Measurements from ENCODE around the gene RASAL2. TPM values are rescaled to one million over a fixed set of nuclear protein-coding genes. Genes with fewer than 3 reads are reported as not detected.

Gene RASAL2
- total RNA-seq: not detected

DNA sequence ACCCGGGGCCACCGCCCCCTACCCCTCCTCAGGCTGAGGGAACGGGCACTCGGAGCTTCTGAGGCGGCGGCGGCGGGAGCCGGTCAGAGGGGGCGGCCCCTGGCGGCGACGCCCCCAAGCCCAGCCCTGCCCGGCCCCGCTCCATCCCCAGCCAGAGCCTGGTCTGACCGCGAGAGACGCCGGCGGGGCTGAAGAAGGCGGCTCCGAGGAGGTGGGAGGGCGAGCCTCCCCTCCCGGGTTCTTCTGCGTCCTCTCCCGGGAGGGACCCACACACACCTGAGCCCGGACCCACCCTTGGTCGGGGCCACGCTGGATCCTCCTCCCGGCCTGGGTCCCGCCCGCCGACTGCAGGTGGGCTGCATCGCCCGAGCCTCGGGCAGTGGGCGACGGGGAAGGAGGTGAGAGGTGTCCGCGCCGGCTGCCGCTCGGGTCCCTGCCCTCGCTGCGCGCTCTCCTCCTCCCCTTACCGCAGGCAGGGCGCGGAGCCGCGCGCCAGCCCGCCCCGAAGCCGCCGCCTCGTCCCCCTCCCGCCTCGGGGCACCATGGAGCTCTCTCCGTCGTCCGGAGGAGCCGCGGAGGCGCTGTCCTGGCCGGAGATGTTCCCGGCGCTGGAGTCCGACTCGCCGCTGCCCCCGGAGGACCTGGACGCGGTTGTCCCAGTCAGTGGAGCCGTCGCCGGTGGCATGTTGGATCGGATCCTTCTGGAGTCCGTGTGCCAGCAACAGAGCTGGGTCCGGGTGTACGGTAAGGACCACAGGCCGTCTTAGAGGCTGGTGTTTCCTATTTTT is at the start of gene RASAL2:
RASAL2 (plus strand) TSS at position 154 of the 788 bp plus-strand sequence; CDS start at position 543, 389 bp downstream.
- no peaks in the 10 kb centered on the region for H3K9me3 Mint-ChIP-seq
- H3K36me3 Mint-ChIP-seq (ENCODE audit: low read depth): peaks cover 10% of the 10 kb centered on the region
- peaks cover 37% of the 10 kb centered on the region for H3K27me3 Mint-ChIP-seq
- H3K27ac Mint-ChIP-seq: no peak within 1 kb of the TSS
- ChIA-PET POLR2A (no interaction called here), CTCF (no interaction called here)
- H3K4me3 Mint-ChIP-seq: no peak within 1 kb of the TSS
- no peak for DNase-seq
- peaks cover 7% of the 10 kb centered on the region for H3K4me1 Mint-ChIP-seq

DNA sequence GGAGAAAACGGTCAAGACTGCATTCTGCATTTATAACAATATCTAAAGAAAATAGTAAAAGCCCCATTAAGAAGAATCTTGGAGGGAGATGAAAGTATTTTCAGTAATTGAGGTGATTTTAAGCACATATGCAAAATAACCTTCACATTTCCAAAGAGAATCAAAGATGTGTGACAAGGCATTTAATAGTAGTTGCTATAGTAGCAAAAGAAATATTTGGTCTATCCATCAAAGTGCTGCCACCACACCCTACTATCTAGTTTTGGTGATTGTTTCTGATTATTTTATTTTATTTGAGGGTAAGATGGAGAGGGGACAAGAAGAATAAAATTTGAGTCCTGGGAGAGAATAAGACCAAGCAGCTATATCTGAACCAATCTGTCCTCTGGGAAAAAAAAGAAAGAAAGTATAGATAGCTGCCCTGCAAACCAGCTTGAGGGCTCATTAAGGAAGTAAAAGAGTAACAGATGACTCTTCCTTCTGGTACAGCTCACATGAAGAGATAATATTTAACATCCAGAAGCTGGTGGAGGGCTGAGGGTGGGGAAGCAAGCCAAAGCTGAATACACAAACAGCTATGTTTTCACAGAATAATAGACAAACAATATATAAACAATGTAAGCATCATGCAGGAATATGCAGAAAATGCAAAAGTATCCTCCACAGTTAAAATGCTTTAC is 47.2 kb upstream of the RASAL2 start:
- Mint-ChIP-seq H3K36me3 (ENCODE audit: low read depth) (no peaks in the 10 kb centered on the region), H3K4me1 (no peaks in the 10 kb centered on the region), H3K27me3 (no peaks in the 10 kb centered on the region), H3K27ac (no peak overlapping the region), H3K9me3 (no peaks in the 10 kb centered on the region), H3K4me3 (no peak overlapping the region)
- DNase-seq: no peak
- POLR2A ChIA-PET: no interaction called here
- CTCF ChIA-PET: no interaction called here

DNA sequence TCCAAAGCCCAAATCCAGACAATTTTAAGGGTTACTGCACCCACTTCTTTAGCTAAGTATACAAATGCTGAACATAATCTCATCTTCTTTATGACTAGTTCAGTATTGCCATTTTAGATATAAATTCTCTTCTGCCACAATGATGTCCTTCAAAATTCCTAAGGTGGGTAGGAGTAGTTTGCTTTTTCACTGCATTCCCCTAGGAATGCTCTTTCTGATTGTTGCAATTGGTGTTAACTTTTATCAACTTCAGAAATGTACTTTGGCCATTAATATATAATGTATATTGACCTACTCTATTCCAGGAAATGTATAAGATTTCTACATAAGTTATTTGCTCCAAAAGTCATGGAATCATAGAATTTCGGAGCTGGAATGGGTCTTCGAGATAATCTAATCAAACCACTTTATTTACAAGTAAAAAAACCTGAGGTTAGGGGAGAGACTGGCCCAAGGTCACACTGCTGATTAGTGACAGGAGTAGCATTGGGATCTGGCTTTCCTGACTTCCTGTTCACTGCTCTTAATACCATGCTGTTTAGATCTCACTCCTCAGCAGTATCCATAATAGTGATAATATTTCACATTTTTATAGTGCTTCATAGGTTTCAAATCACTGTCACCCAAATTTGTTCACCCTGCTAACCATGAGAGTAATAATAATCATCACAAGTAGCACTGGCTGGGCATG is 46.4 kb upstream of the RASAL2 start:
- Mint-ChIP-seq H3K4me1 (no peaks in the 10 kb centered on the region), H3K4me3 (no peak overlapping the region)
- CTCF ChIA-PET: no interaction called here

GRCh38 chr1:178048426-178048825 is 45.5 kb upstream of the RASAL2 start:
- Mint-ChIP-seq H3K27ac (no peak overlapping the region), H3K4me1 (no peaks in the 10 kb centered on the region), H3K9me3 (peaks cover 2% of the 10 kb centered on the region), H3K36me3 (ENCODE audit: low read depth) (no peaks in the 10 kb centered on the region), H3K27me3 (no peaks in the 10 kb centered on the region), H3K4me3 (no peak overlapping the region)
- CTCF ChIA-PET: no interaction called here
- no peak for DNase-seq
- POLR2A ChIA-PET: no interaction called here

More for the DNA sequence above, 46.4 kb upstream of the RASAL2 start:
- no peaks in the 10 kb centered on the region for H3K36me3 Mint-ChIP-seq (ENCODE audit: low read depth)
- H3K27me3 Mint-ChIP-seq: no peaks in the 10 kb centered on the region
- no peak overlapping the region for H3K27ac Mint-ChIP-seq
- DNase-seq: no peak
- POLR2A ChIA-PET: no interaction called here
- H3K9me3 Mint-ChIP-seq: peaks cover 2% of the 10 kb centered on the region

GRCh38 chr1:178048883-178049282 is 45.0 kb upstream of the RASAL2 start:
- CTCF ChIA-PET: no interaction called here
- H3K9me3 Mint-ChIP-seq: peaks cover 2% of the 10 kb centered on the region

GRCh38 chr1:178050084-178050483 is 43.8 kb upstream of the RASAL2 start:
- DNase-seq: no peak
- peaks cover 2% of the 10 kb centered on the region for H3K9me3 Mint-ChIP-seq
- ChIA-PET CTCF (no interaction called here), POLR2A (no interaction called here)
- no peak overlapping the region for H3K27ac Mint-ChIP-seq
- no peaks in the 10 kb centered on the region for H3K36me3 Mint-ChIP-seq (ENCODE audit: low read depth)
- H3K4me1 Mint-ChIP-seq: no peaks in the 10 kb centered on the region
- H3K4me3 Mint-ChIP-seq: no peak overlapping the region
- no peaks in the 10 kb centered on the region for H3K27me3 Mint-ChIP-seq

More at GRCh38 chr1:178048883-178049282, 45.0 kb upstream of the RASAL2 start:
- Mint-ChIP-seq H3K27me3 (no peaks in the 10 kb centered on the region), H3K36me3 (ENCODE audit: low read depth) (no peaks in the 10 kb centered on the region), H3K4me1 (no peaks in the 10 kb centered on the region), H3K27ac (no peak overlapping the region), H3K4me3 (no peak overlapping the region)
- DNase-seq: no peak
- POLR2A ChIA-PET: no interaction called here

GRCh38 chr1:178051071-178051470 is 42.8 kb upstream of the RASAL2 start:
- Mint-ChIP-seq H3K9me3 (peaks cover 2% of the 10 kb centered on the region), H3K27ac (no peak overlapping the region), H3K27me3 (no peaks in the 10 kb centered on the region), H3K4me3 (no peak overlapping the region), H3K36me3 (ENCODE audit: low read depth) (no peaks in the 10 kb centered on the region), H3K4me1 (no peaks in the 10 kb centered on the region)
- no peak for DNase-seq
- ChIA-PET POLR2A (no interaction called here), CTCF (no interaction called here)

- Mint-ChIP-seq H3K4me1 (no peaks in the 10 kb centered on the region), H3K4me3 (no peak overlapping the region), H3K9me3 (peaks cover 2% of the 10 kb centered on the region), H3K27ac (no peak overlapping the region), H3K27me3 (no peaks in the 10 kb centered on the region), H3K36me3 (ENCODE audit: low read depth) (no peaks in the 10 kb centered on the region)
- CTCF ChIA-PET: no interaction called here
- POLR2A ChIA-PET: no interaction called here
- DNase-seq: no peak
Measured at GRCh38 chr1:178052650-178053461, 41.0 kb upstream of the RASAL2 start.

- no peak for DNase-seq
- Mint-ChIP-seq H3K9me3 (peaks cover 2% of the 10 kb centered on the region), H3K27ac (no peak overlapping the region), H3K4me3 (no peak overlapping the region), H3K36me3 (ENCODE audit: low read depth) (no peaks in the 10 kb centered on the region), H3K27me3 (no peaks in the 10 kb centered on the region), H3K4me1 (no peaks in the 10 kb centered on the region)
- POLR2A ChIA-PET: no interaction called here
- CTCF ChIA-PET: no interaction called here
Measured at GRCh38 chr1:178055093-178055492, 38.8 kb upstream of the RASAL2 start.

- ChIA-PET CTCF (no interaction called here), POLR2A (no interaction called here)
- H3K9me3 Mint-ChIP-seq: peaks cover 2% of the 10 kb centered on the region
- H3K4me1 Mint-ChIP-seq: no peaks in the 10 kb centered on the region
- H3K27me3 Mint-ChIP-seq: no peaks in the 10 kb centered on the region
- DNase-seq: no peak
- H3K36me3 Mint-ChIP-seq (ENCODE audit: low read depth): no peaks in the 10 kb centered on the region
- no peak overlapping the region for H3K4me3 Mint-ChIP-seq
- H3K27ac Mint-ChIP-seq: no peak overlapping the region
Measured at GRCh38 chr1:178055779-178056471, 38.0 kb upstream of the RASAL2 start.

- POLR2A ChIA-PET: no interaction called here
- DNase-seq: no peak
- Mint-ChIP-seq H3K36me3 (ENCODE audit: low read depth) (no peaks in the 10 kb centered on the region), H3K27me3 (no peaks in the 10 kb centered on the region), H3K27ac (no peak overlapping the region), H3K4me3 (no peak overlapping the region), H3K9me3 (no peaks in the 10 kb centered on the region), H3K4me1 (no peaks in the 10 kb centered on the region)
- CTCF ChIA-PET: no interaction called here
Measured at GRCh38 chr1:178057141-178057765, 36.7 kb upstream of the RASAL2 start.

- ChIA-PET POLR2A (no interaction called here), CTCF (no interaction called here)
- no peak overlapping the region for H3K27ac Mint-ChIP-seq
- no peaks in the 10 kb centered on the region for H3K9me3 Mint-ChIP-seq
- no peaks in the 10 kb centered on the region for H3K27me3 Mint-ChIP-seq
- H3K4me3 Mint-ChIP-seq: no peak overlapping the region
- no peaks in the 10 kb centered on the region for H3K36me3 Mint-ChIP-seq (ENCODE audit: low read depth)
- no peaks in the 10 kb centered on the region for H3K4me1 Mint-ChIP-seq
- no peak for DNase-seq
Measured at GRCh38 chr1:178057912-178058534, 35.9 kb upstream of the RASAL2 start.

Measured in activated CD4-positive, alpha-beta memory T cell treated with anti-CD3 and anti-CD28 coated beads, Interleukin-2, amount 10 ng/mL, durations not matched to agents 7 days and 5 days (primary cell).